HG03139 (cell line): ENCODE measurements around the gene DLG2.

ENCODE experiments used
- ATAC-seq: cut with Tn5 transposase; IDR thresholded peaks from one replicate; pipeline ENCODE4 v1.9.1; 2021; ENCODE audit not compliant: unreplicated experiment

DLG2 gene

DNA sequence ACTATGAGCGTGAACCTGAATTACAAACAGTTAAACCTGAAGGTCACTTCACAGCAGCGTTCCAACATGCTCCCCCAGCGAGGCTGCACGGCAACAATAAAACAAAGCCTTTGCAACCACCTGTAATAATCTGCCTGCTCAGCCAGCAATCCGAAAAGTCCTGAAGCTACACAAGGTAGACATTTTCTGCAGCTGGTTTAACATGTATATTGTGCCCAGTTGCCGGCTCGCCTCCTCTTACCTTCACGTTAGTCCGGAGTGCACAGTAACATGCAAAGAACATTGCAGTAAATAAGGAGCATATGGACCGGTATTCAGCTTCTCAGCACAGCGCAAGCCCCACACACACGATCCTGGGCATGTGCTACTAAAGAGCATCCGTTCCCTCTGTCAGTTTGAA lies 704.3 kb downstream of the DLG2 start:
- no peak for ATAC-seq

DNA sequence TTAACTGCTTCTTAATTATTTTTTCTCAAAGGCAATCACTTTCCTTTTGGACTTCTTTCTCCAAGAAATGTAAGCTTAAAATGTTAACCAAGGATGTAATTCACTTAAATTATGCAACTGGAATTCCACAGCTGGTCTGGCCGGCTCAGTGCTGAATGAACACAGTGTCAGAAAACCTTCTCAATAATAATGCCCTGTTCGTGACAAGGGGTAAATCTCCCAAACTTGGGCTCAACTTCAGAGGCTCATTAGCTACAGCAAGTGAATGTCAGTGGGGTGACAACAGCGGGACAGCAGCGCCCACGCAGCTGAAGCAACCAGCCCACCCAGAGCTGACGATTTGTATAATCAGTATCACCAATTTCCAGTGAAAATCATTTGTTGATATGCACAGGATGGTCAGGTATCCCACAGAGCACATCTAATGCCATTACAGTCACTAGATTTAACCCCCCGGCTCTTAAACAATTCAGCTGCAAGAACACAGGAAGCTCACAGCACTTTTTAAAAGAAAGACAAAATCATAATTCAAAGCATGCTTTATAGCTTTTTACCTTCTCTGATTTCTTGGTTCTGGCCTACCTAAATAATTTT lies 704.8 kb downstream of the DLG2 start:
- ATAC-seq, result no peak

- ATAC-seq, result no peak
Measured at GRCh38 chr11:84914511-84914910, 712.6 kb downstream of the DLG2 start.

DNA sequence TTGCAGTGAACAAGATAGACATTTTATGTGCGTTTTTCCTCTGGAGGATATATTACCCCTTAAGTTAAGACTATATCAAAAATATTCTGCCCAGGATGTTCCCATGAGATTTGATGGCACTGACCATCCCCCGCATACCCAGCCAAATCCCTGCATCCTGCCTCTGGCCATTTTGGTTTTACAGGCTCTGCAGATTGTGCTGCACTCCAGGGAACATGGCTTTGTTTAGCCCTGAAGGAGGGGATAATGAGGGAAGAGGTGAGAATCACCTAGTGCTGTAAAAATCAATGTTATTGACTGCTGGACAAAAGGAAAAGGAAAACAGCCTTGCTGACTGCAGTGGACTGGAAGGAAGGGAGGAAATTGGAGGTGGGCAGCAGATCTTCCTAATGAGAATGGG lies 717.4 kb downstream of the DLG2 start:
- no peak for ATAC-seq

GRCh38 chr11:84906995-84907394 lies 720.1 kb downstream of the DLG2 start:
- ATAC-seq, result no peak

GRCh38 chr11:84905411-84905810 lies 721.7 kb downstream of the DLG2 start:
- no peak for ATAC-seq

DNA sequence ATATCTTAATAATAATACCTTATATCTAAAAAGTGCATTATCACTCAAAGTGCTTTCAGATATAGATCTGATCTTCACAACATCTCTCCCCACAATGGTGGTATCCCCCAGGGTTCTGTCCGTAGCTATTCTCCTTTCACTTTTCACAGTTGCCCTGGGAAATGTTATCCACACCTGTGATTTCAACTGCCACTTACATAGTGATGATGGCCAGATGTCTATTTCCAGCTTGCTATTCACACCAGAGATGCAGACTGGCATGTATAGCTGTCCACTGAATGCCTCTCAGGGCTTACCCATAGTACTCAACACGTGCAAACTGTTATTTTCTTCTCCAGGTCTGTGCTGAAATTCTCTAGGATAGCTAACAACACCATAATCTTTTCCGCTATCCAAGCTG lies 724.7 kb downstream of the DLG2 start:
- no peak for ATAC-seq

GRCh38 chr11:84901991-84902390 lies 725.2 kb downstream of the DLG2 start:
- ATAC-seq, result no peak

DNA sequence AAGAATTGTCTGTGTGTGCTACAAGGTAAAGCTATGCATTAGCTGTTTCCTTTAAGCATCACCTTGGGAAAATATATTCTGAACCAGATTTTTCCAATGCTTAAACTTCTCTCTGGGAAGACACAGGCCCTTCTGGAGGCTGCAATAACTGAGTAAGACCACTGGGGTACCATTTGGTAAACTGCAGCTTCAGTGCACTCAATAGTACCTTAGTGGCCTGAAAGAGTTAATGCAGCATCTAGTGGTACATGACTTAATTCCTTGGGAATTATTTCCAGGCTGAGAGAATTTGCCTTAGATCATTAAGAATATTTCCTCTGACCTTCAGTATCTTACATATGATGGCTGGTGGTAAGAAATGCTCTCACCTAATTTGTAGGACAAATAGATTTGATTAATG lies 727.4 kb downstream of the DLG2 start:
- ATAC-seq, result no peak

GRCh38 chr11:84899134-84899533 lies 728.0 kb downstream of the DLG2 start:
- ATAC-seq, result no peak

DNA sequence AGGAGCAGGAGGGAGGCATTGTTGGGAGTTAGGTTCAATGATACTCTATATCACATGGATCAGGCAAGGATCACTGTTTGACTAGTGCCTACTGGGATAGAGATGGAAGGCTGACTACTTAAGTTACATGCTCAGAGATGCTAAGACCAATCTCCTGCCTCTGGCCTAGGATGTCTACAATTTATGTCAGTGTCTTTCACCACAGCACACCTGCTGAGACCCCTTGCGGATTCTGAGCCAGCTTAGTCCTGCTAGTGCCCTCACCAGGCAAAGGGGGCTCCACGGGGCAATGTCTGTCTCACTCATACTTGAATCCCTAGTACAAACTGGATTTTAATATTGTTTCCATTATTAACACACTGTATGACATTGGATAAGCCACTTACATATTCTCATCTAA lies 732.5 kb downstream of the DLG2 start:
- no peak for ATAC-seq

DNA sequence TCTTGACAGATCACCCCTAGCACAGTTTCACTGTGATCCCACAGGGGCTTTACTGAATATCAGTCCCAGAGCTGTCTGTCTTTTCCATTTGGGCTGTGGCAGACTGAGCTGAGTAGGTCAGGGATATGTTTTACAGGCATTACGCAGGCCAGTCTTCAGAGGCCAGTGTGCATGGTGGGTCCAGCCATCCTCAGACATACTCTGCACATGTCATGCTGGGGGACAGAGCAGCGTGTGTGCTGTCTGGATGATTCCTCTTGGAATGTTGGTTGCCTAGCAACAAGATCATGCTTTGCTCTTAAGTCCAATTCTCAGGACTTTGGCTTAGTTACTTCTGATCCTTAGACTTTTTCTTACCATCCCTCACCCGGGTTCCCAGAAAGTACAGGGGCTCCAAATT lies 736.5 kb downstream of the DLG2 start:
- ATAC-seq, result no peak

DNA sequence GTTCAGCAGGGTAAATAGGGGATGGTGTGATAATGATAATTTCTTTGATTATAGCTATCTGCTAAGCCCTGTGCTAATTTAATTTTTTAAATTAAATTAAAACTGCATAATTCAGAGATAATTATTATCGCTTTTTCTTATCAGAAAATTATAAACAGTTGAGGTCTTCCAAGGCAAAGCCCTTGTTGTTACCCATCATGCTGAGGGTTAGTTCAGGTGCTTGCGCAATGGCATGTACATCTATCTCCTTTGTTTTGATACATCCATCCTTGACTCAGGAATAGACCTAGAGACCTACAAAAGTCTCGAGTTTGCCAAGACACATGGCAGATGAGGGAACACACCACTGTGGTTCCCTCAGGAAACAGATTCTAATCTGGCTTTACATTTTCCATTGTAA lies 737.6 kb downstream of the DLG2 start:
- ATAC-seq, result no peak

DNA sequence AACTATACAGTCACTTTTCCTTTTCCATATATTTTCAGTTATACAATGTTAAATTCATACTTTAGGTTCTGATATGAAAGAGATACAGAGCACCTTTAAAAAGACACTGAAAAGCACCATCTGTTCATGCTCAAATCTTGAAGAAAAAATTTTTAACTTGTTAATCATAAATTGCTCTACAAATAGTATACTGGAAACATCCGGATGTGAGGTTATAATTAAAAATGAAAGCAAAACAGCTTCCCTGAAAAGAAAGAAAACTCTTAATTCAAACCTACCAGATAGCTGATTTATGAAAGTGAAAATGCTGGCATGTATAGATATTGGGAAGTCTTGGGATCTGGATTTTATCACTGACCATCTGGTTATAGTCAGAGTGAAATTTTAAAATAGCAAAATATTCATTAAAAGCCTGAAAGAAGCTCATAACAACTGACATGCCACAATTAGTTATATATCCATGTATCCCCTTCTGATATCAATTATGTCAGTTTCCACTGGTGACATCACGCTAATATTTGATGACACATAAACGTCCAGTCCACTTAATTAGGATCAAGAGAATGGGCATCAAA lies 740.0 kb downstream of the DLG2 start:
- ATAC-seq, result no peak

DNA sequence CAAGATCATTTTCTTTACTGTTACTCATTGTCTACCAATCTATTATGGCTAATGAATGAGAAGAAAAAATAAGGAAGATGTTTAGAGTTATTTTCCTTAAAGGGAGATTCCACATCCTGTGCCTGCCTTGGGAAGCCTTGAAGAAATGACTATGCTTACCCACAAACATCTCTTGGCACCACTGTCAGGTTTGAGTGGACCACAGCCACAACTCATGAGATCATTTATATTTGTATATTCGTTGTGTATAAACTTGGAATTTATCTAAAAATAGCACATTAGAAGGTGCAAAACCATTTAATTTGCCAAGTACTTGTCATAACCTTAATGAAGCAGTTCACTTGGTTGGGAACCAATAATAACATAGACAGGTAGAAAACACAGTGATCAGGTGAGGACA lies 740.8 kb downstream of the DLG2 start:
- no peak for ATAC-seq

DNA sequence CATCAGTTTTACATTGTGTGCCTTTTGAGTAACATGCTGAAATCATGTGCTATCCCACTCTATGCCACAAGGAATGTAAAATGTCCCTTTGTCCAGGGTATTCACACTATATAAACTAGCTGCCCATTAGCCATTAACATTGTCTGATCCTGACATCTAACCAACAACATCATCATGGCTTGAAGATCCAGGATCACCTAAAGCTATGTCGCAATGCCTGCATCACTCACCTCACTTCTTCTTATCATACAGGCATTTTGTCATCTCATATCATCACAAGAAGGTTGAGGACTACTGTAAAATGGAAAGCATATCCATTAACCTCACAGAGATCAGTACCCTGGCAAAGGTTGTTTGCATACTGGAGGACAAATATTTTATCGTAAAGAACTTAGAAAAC lies 742.3 kb downstream of the DLG2 start:
- no peak for ATAC-seq

GRCh38 chr11:84882056-84882455 lies 745.1 kb downstream of the DLG2 start:
- ATAC-seq, result no peak

GRCh38 chr11:84871116-84871515 lies 756.0 kb downstream of the DLG2 start:
- ATAC-seq, result no peak

- no peak for ATAC-seq
Measured at GRCh38 chr11:84870486-84870885, 756.7 kb downstream of the DLG2 start.

- no peak for ATAC-seq
Measured at GRCh38 chr11:84866922-84867321, 760.2 kb downstream of the DLG2 start.

DNA sequence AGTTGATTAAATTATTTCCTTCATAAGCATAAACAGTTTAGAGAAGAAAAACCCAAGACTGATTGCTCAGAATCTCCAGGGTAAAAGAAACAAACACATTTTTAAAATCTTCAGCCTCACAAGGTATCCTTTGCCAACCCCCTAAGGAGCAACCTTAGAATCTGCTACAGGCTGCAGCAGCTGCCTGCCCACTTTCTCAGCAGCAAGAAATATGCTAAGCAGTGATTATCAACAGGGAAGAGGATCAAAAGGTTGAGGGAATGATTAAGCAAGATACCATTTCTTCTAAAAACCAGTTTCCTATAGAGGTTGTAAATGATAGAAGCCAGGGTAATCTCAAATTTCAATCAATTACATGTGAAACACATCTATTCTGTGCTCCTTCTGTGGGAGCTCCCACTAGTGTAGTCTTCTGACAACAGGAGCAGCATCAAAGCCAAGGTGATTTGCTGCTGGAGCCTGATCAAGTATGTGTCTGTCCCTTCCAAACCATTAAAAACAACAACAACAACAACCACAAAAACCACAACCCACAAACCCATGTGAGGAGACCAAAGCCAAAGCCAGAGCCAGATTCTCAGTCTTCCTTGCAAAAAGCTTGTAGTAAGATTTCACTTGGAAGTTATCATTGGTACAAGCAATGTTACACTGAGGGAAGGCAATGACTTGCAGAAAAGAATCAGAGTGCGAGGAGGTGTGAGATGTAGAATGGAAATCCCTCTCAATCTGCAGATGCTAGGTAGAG lies 761.2 kb downstream of the DLG2 start:
- ATAC-seq, result no peak

GRCh38 chr11:84865257-84865656 lies 761.9 kb downstream of the DLG2 start:
- ATAC-seq, result no peak

DNA sequence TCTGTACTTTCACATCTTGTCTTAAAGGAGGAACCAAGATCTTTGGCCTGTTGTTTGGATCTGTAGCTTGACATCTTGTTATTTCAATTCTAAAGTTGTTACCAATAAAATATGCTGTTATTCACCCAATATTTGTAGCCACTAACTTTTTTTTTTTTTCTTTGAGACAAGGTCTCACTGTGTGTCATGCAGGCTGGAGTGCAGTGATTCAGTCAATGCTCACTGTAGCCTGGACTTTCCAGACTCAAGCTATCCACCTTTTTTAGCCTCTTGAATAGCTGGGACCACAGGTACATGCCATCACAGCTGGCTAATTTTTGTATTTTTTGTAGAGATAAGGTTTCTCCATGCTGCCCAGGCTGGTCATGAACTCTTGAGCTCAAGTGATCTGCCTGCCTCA lies 769.4 kb downstream of the DLG2 start:
- no peak for ATAC-seq
